HG02678 (cell line): ENCODE data around the gene INHBC.

ENCODE experiments used
- ATAC-seq: cut with Tn5 transposase; IDR thresholded peaks from one replicate; pipeline ENCODE4 v1.9.1; 2021; ENCODE audit warnings: mild to moderate bottlenecking, moderate library complexity; ENCODE audit not compliant: unreplicated experiment

The INHBC gene

GRCh38 chr12:57452937-57453509, 18.4 kb downstream of the INHBC start:
- peak; percentile 56 for ATAC-seq

DNA sequence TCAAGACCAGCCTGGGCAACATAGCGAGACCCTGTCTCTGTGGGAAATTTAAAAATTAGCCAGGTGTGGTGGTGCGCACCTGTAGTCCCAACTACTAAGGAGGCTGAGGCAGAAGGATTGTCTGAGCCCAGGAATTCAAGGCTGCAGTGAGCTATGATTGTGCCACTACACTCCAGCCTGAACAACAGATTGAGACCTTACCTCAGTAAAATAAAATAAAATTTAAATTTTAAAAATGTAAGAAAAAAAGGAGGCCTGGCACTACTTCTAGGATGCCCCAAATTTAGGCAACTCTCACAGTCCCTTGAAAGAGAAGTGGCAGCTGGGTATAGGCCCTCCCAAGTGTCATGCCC, 19.6 kb downstream of the INHBC start:
- no peak for ATAC-seq

- ATAC-seq, result no peak
These were observed 20.2 kb downstream of the INHBC start, which contains the start of gene INHBE for GRCh38 chr12:57454566-57455373. Gene INHBE (plus strand): TSS chr12:57455307. CDS start chr12:57455537, 230 bp downstream.

- no peak for ATAC-seq
These were observed 21.0 kb downstream of the INHBC start for GRCh38 chr12:57455374-57456144.

DNA sequence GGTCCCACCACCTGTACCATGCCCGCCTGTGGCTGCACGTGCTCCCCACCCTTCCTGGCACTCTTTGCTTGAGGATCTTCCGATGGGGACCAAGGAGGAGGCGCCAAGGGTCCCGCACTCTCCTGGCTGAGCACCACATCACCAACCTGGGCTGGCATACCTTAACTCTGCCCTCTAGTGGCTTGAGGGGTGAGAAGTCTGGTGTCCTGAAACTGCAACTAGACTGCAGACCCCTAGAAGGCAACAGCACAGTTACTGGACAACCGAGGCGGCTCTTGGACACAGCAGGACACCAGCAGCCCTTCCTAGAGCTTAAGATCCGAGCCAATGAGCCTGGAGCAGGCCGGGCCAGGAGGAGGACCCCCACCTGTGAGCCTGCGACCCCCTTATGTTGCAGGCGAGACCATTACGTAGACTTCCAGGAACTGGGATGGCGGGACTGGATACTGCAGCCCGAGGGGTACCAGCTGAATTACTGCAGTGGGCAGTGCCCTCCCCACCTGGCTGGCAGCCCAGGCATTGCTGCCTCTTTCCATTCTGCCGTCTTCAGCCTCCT, 21.6 kb downstream of the INHBC start:
- peak; percentile 32 for ATAC-seq

- no peak for ATAC-seq
These were observed 22.3 kb downstream of the INHBC start for GRCh38 chr12:57456737-57457490.

GRCh38 chr12:57458665-57459054, 24.1 kb downstream of the INHBC start:
- no peak for ATAC-seq

DNA sequence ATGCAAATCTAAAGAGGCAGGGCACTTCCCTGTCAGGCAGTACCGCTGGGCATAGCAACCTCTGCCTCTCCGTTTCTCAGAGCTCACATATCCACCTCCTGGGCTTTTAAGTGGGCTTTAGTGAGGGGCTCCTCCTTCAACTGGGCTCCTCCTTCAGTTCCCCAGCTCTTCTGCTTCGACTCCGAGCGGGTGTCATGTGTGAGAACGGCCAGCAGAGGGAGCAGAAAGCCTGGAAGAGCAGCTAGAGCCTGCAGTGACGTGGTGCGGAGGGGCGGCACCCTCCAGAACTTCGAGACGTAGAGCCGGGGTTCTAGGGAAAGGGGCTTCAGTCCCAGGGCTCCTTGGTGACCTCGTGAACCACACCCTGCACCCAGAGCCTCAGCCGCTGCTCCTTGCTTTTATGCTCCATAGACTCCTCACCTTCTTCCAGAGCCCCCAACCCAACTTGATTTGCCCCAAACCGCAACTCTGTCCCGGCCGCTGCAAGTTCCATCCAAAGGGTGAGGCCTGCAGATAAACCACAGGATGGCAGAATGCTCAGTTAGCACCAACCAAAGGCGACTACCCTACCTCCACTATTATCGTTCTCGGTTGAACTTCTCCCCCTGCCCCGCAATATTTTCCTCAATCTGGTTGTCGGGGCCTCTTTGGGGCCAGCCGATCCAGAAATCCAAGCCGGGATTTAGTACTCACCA, 24.6 kb downstream of the INHBC start:
- peak; percentile 61 for ATAC-seq

- ATAC-seq, result no peak
These were observed 25.3 kb downstream of the INHBC start, which contains the start of gene GLI1 for GRCh38 chr12:57459750-57460467. Gene GLI1 (plus strand): TSS chr12:57459785. CDS start chr12:57463692, 3,907 bp downstream.

DNA sequence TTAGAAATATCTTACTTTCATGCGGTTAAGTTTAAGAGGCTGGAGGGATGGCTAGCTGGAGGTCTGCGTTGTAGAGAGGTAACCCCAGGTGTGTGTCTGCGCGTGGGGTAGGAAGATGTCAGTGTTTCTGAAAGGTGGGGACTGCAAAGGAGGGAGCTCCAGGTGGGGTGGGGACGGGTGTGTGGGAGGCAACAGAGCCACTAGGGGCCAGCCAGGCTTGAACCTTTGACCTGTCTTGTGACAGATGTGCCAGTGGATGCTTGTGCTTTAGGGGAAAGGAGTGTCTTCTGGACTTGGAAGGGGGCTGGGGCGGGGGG, 25.8 kb downstream of the INHBC start:
- ATAC-seq, result no peak

DNA sequence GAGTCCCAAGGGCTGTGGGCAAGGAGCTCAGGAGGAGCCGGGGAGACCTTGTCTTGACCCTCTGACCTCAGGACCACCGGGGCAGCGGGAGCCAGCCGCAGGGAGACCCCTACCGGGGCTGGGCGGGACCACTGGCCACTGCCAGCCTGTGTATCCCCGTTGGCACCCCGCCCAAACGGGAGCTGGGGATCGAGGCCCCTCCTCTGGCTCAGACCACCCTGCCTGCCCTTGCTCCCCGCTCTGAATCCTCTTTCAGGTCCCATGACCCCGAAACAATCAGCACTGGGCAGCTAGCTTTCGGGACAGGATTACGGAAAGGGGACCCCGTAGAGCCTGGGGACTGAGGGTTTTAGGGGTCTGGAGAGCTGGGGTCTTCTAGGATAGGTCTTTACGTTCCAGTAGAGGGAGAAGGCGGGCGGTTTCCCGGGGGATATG, 26.3 kb downstream of the INHBC start:
- no peak for ATAC-seq

DNA sequence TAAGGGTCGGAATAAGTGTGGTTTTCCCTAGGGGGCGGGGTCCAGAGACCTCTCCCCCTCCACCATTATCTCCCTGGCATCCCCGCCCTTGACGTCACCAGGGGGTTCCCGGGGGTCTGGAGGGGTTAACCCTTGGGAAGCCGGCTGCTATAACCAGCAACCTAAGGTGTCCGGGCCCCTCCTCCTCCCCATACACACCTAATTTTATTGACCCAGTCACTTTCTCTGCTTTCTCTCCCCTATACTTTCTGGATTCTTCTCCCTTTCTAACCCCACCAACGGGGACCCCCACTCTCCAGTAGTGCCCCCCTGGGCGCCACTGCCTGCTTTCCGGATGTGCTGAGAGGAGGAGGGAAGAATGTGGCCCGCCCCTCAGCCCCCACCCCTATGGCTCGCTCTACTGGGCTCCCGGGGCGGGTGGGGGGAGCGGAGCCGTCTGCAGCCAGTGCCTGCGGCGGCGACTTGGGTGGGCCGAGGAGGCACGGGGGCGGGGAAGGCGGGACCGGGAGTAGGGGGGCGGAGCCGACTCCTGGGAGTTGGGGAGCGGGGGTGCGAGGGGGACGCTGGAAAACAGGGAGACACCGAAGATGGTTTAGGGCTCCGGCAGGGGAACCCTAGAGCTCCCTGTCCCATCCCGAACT, 26.8 kb downstream of the INHBC start:
- ATAC-seq, result no peak

DNA sequence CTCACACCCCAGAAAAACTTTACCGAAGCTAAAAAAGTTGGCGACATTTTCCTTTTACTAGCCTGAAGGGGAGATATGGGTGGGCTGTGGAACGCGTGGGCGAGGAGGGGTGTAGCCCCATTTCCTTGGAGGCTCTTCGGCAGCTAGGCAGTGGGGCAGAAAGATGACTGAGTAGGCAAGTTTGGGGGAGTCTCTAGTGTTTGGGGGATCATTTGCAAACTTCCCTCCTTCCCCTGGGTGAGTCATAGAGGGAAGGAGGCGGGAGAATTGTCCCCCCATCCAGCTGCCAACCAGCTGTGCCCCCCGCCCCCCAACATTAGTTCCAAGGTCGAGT, 27.3 kb downstream of the INHBC start:
- ATAC-seq, result no peak

DNA sequence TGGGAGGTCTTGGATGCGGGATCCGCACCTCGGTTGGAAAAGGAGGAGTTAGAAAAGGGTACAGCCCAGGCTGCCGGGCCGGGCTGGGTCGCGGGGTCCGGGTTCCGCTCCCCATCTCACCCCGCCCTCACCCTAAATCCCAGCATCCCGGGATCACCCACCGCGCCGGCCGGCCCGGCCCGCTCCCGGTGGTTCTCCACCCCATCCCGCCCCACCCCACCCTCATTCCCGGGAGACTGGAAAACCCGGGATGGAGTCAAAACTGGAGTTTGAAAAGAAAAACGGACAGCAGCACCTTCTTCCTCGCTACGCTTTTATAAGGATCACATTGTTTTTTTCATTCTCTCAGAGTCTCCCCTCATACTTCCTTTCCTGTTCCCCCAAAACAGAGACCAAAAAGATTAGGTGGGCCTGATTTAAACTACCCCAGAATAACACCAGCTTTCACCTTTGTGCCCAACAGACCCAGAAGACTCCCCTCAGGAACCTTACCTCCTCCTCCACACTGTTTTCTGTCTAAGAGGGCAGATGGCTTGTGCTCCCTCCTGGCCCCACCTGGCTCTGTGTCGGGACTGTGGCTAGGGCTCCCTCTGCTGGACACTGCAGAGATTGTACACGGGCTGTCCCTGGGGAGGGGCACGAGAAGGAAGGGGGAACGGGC, 27.8 kb downstream of the INHBC start:
- ATAC-seq, result peak; percentile 71

DNA sequence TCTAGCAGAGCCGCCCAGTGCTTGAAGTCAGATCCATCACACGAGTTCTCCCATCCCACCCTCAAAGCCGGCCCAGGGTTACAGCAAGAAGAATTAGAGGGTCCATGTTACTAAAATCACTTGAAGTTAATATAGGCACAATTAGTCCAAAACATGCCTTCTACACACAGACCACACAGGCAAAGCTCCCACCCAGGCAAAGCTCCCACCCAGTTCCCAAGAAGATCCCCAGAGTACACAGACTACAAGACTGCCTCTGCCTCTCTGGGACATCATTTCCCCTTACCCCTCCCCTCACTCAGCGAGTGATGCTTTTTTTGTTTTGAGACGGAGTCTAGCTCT, 28.3 kb downstream of the INHBC start:
- no peak for ATAC-seq

GRCh38 chr12:57464569-57464968, 30.0 kb downstream of the INHBC start:
- ATAC-seq, result no peak

- no peak for ATAC-seq
These were observed 30.6 kb downstream of the INHBC start for GRCh38 chr12:57465030-57465746.
